Fibroblast of peridontal ligament (primary cell): ENCODE results near the gene DEDD.

Experiments
- DNase-seq: peaks from one replicate; pipeline ENCODE4 v3.0.0-alpha.2; 2010; ENCODE audit errors: extremely low read depth

Gene DEDD

GRCh38 chr1:161163793-161164192 is 31.3 kb upstream of the DEDD start:
- no peak for DNase-seq

GRCh38 chr1:161162806-161163205 is 30.3 kb upstream of the DEDD start:
- no peak for DNase-seq

GRCh38 chr1:161162052-161162451 is 29.6 kb upstream of the DEDD start:
- no peak for DNase-seq

GRCh38 chr1:161161652-161162051 is 29.2 kb upstream of the DEDD start:
- DNase-seq = no peak

- DNase-seq = no peak
These were observed 28.2 kb upstream of the DEDD start for GRCh38 chr1:161160671-161161145.

GRCh38 chr1:161159913-161160243 is 27.4 kb upstream of the DEDD start:
- no peak for DNase-seq

- DNase-seq = peak; percentile 87
These were observed 26.8 kb upstream of the DEDD start, which contains the start of gene USP21 for GRCh38 chr1:161159087-161159912. Gene USP21 (plus strand): TSS chr1:161159500. CDS start chr1:161160641, 1,141 bp downstream.

- DNase-seq = no peak
These were observed 26.0 kb upstream of the DEDD start for GRCh38 chr1:161158316-161159010.

- no peak for DNase-seq
These were observed 25.4 kb upstream of the DEDD start for GRCh38 chr1:161157867-161158266.

- peak; percentile 93 for DNase-seq
These were observed 21.3 kb upstream of the DEDD start, which contains the start of gene UFC1 for GRCh38 chr1:161153682-161154337. Gene UFC1 (plus strand): TSS chr1:161153978. CDS start chr1:161153998, 20 bp downstream.

GRCh38 chr1:161153176-161153575 is 20.7 kb upstream of the DEDD start:
- DNase-seq = no peak

- DNase-seq = no peak
These were observed 13.4 kb upstream of the DEDD start for GRCh38 chr1:161145832-161146231.

- DNase-seq = no peak
These were observed 8.4 kb upstream of the DEDD start for GRCh38 chr1:161140755-161141400.

- DNase-seq = peak; percentile 72
These were observed 7.3 kb upstream of the DEDD start for GRCh38 chr1:161139766-161140165.

GRCh38 chr1:161138431-161138830 is 6.0 kb upstream of the DEDD start:
- DNase-seq = no peak

GRCh38 chr1:161137881-161138280 is 5.4 kb upstream of the DEDD start:
- DNase-seq = no peak

GRCh38 chr1:161133220-161133740 is 813 bp upstream of the DEDD start:
- DNase-seq = no peak

- peak; percentile 54 for DNase-seq
These were observed 701 bp downstream of the DEDD start for GRCh38 chr1:161131523-161132409.

- DNase-seq = no peak
These were observed 2.2 kb downstream of the DEDD start for GRCh38 chr1:161130266-161130665.

- no peak for DNase-seq
These were observed 3.7 kb downstream of the DEDD start for GRCh38 chr1:161128591-161129420.
